Fibroblast of the aortic adventitia (primary cell): Measurements from ENCODE around the gene FTCD. TPM values are rescaled to one million over a fixed set of nuclear protein-coding genes. Genes with fewer than 3 reads are reported as not detected.

Experiments used
- DNase-seq: peaks from one replicate; pipeline ENCODE4 v3.0.0-alpha.2; 2010; ENCODE audit warnings: low read depth
- H3K4me3 ChIP-seq: 2 replicates; pipeline ENCODE4 v1.5.1; 2011; ENCODE audit warnings: low read depth, mild to moderate bottlenecking, control low read depth, low read length, moderate library complexity
- total RNA-seq: library from RNA; depleted of rRNA; stranded (reverse); fragments of >200 nt; gene quantifications from 2 replicates; pipeline ENCODE4 v1.2.3, GENCODE V29; 2012; ENCODE audit warnings: low replicate concordance
- TF ChIP-seq, protein P1 (sequence below): IDR thresholded peaks from 2 replicates; pipeline ENCODE4 v1.5.1; 2011; ENCODE audit warnings: mild to moderate bottlenecking, low read length, control low read depth, inconsistent platforms; ENCODE audit not compliant: insufficient read depth

Gene FTCD
- total RNA-seq, 1 donor = 0.27 TPM

DNA sequence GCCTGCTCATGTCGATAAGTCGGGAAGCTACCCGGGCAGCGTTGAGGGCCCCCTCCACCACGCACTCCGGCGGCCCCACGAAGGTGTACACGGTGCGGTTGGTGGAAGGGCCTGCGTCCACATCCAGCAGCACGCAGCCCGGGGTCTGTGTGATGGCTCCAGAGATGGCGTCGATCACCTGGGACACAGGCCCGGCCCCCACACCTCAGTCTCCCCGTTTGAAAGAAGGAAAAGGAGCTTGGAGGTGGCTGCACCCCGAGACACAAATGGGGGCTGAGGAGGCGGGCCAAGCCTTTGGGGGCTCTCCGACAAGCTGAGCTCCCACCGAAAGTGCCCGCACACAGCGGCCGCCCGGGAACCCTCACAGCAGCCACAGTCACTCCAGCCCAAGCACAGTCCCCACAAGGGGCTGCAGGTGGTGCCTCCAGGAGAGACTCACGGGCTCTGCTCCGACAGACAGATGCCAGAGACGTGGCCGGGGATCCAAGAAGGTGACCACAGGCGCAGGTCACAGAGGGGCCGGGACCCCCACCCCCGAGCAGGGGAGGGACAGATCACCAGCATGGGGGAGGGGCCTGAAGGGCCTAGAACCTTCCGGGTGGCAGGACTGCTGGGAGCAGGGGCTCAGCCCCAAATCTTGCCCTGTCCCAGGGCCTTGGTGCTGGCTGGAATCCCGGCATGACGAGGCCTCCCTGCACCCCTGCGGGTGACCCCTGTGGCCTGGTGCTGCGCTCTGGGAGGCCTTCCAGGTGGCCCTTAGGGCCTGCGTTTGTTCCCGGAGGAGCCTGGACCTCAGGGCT, 1.0 kb downstream of the FTCD start:
- TF ChIP-seq, protein P1, sequence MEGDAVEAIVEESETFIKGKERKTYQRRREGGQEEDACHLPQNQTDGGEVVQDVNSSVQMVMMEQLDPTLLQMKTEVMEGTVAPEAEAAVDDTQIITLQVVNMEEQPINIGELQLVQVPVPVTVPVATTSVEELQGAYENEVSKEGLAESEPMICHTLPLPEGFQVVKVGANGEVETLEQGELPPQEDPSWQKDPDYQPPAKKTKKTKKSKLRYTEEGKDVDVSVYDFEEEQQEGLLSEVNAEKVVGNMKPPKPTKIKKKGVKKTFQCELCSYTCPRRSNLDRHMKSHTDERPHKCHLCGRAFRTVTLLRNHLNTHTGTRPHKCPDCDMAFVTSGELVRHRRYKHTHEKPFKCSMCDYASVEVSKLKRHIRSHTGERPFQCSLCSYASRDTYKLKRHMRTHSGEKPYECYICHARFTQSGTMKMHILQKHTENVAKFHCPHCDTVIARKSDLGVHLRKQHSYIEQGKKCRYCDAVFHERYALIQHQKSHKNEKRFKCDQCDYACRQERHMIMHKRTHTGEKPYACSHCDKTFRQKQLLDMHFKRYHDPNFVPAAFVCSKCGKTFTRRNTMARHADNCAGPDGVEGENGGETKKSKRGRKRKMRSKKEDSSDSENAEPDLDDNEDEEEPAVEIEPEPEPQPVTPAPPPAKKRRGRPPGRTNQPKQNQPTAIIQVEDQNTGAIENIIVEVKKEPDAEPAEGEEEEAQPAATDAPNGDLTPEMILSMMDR = no peak
- H3K4me3 ChIP-seq = no peak overlapping the region
- DNase-seq = no peak

GRCh38 chr21:46153247-46154154, 1.9 kb downstream of the FTCD start:
- peak; percentile 54 for DNase-seq
- H3K4me3 ChIP-seq = peak overlapping the region; percentile 13
- TF ChIP-seq, protein P1 = peak; percentile 86

DNA sequence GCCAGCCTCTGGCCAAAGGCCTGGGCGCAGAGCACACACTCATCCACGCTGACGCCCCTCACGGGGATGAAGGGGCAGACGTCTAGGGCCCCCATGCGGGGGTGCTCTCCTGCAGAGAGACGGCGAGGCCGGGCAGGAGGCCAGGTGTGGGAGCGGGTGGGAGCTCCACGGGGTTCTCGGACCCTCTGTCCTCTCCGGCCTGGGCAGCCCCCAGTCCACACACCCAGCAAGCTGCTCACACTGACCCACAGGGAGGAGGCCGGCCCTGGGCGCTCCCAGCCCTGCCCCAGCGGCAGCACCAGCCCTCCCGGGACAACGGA, 2.5 kb downstream of the FTCD start:
- DNase-seq = no peak
- H3K4me3 ChIP-seq = no peak overlapping the region
- TF ChIP-seq, protein P1 = no peak

DNA sequence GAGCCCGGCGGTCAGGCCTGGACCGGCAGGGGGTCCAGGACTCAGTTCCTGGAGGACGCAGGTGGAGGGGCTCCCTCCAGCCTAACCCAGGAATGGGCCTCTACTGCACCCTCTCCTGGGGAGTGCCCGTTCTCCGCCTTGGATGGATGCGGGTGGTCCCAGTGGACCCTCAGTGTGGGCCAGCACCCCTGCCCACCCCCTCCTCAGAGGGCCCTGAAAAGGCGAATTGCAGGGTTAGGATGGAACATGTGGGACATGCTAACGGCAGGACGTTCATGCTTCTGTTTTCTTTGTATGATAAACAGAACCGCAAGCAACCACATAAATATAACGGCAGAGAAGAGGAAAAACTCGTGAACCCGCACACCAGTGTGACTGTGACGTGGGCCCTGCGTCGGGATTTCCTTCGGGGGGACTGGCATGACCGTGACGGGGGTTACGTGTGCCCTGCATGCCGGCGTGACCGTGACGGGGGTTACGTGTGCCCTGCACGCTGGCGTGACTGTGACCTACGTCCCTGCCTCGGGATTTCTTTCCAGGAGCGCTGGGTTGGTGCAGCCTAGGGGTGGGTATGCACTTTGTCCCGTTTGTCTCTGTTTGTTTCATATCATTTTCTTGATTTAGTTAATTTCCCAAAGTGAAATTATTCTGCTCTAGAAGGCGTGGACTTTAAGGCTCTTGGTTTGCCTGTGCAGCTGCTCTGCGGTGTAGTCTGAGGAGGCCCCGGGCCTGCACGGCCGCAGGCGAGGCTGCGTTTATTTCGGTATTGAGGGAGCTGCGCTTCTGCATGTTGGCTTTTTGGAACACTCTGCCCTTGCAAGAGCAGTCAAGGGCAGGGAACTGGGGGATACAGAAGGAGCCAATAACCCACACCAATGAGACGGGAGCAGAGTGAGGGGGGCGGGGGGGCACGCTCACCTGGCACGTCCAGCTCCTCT, 3.1 kb downstream of the FTCD start:
- TF ChIP-seq, protein P1 = no peak
- H3K4me3 ChIP-seq = no peak overlapping the region
- DNase-seq = no peak

GRCh38 chr21:46151261-46151988, 4.0 kb downstream of the FTCD start:
- no peak overlapping the region for H3K4me3 ChIP-seq
- no peak for DNase-seq
- TF ChIP-seq, protein P1 = no peak
